Skeletal muscle satellite cell (primary cell): ENCODE measurements around the gene CPZ.

Experiments
- H3K27me3 ChIP-seq: 2 replicates; pipeline ENCODE4 v1.7.0; 2013; ENCODE audit warnings: low read length; ENCODE audit not compliant: control insufficient read depth, insufficient read depth
- H3K36me3 ChIP-seq: 2 replicates; pipeline ENCODE4 v1.7.0; 2013; ENCODE audit warnings: mild to moderate bottlenecking, control low read depth, low read length; ENCODE audit not compliant: insufficient read depth
- H3K4me1 ChIP-seq: 2 replicates; pipeline ENCODE4 v1.7.0; 2013; ENCODE audit warnings: low read length; ENCODE audit not compliant: control insufficient read depth, insufficient read depth
- H3K4me2 ChIP-seq: 2 replicates; pipeline ENCODE4 v1.7.0; 2013; ENCODE audit warnings: mild to moderate bottlenecking, low read length
- H3K4me3 ChIP-seq: 2 replicates; pipeline ENCODE4 v1.7.0; 2013; ENCODE audit warnings: low read length
- H3K9ac ChIP-seq: 2 replicates; pipeline ENCODE4 v1.7.0; 2013; ENCODE audit warnings: mild to moderate bottlenecking, low read depth, low read length, moderate library complexity
- H3K9me3 ChIP-seq: replicated peaks from 2 replicates; pipeline ENCODE4 v1.7.0; 2013; ENCODE audit warnings: mild to moderate bottlenecking, control low read depth, low read length

The CPZ gene

GRCh38 chr4:8639777-8640720 lies 47.5 kb downstream of the CPZ start:
- H3K4me3 ChIP-seq, result no peak overlapping the region
- H3K4me2 ChIP-seq, result no peak overlapping the region
- H3K9ac ChIP-seq, result no peak overlapping the region
- H3K36me3 ChIP-seq, result no peaks in the 10 kb centered on the region
- no peaks in the 10 kb centered on the region for H3K9me3 ChIP-seq
- peaks cover 13% of the 10 kb centered on the region for H3K27me3 ChIP-seq
- no peaks in the 10 kb centered on the region for H3K4me1 ChIP-seq

DNA sequence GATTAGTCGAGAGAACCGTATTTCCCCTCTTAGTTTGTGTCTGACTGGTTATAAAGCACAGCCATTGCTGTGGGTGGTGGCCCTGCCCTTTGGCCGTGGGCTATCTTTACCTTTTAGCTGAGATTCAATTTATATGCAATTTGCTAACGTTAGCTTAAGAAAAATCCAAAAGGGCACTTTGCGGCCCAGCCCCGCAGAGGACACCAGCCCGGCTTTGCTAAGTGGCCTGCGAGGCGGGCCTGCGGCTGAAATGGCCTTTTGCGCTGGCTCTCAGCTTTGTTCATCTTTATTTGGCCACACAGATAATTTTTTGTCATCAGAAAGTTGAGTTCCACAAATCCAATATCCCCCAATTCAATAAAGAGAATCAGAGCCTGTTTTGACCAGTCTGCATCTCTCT lies 48.3 kb downstream of the CPZ start:
- no peaks in the 10 kb centered on the region for H3K4me1 ChIP-seq
- peaks cover 13% of the 10 kb centered on the region for H3K27me3 ChIP-seq
- no peak overlapping the region for H3K9ac ChIP-seq
- no peaks in the 10 kb centered on the region for H3K9me3 ChIP-seq
- H3K4me3 ChIP-seq, result no peak overlapping the region
- no peaks in the 10 kb centered on the region for H3K36me3 ChIP-seq
- H3K4me2 ChIP-seq, result no peak overlapping the region

- Histone ChIP-seq H3K36me3 (no peaks in the 10 kb centered on the region), H3K27me3 (peaks cover 13% of the 10 kb centered on the region), H3K4me3 (no peak overlapping the region), H3K4me1 (no peaks in the 10 kb centered on the region), H3K9me3 (no peaks in the 10 kb centered on the region), H3K9ac (no peak overlapping the region), H3K4me2 (no peak overlapping the region)
These were observed 48.7 kb downstream of the CPZ start for GRCh38 chr4:8641256-8641655.

DNA sequence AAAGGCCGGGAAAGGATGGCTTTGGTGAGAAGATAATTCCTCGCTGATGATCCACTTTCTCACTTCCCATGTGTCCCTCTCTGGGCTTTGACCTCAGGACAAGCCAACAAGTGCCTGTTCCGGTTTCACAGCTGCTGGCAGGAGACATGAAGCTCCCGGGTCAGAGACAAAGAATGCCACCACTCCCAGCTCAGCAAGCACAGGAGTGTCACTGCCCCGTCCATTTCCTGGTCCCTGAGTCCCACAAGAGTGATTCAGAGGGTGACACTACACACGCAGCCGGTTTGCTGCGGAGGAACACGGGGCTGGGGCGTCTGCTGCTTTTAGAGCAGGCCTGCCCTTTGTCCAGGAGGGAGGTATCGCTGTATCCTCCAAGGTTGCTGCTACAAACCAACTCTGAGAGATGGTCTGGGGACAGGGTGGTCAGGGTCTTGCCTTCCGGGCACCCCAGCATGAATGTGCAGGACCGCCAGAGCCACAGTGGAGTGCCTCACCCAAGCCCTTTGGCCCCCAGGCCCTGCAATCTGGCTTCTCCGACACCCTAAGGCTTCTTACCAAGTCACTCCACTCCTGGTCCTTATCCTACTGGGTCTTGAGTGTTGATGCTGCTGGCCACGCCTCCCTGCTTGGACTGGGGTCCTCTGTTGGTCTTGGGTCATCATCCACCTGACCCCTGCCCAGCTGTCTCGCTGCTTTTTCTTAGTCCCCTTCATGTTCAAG lies 49.5 kb downstream of the CPZ start:
- no peak overlapping the region for H3K4me3 ChIP-seq
- no peaks in the 10 kb centered on the region for H3K4me1 ChIP-seq
- H3K9me3 ChIP-seq, result no peaks in the 10 kb centered on the region
- H3K4me2 ChIP-seq, result no peak overlapping the region
- H3K9ac ChIP-seq, result no peak overlapping the region
- peaks cover 13% of the 10 kb centered on the region for H3K27me3 ChIP-seq
- no peaks in the 10 kb centered on the region for H3K36me3 ChIP-seq

DNA sequence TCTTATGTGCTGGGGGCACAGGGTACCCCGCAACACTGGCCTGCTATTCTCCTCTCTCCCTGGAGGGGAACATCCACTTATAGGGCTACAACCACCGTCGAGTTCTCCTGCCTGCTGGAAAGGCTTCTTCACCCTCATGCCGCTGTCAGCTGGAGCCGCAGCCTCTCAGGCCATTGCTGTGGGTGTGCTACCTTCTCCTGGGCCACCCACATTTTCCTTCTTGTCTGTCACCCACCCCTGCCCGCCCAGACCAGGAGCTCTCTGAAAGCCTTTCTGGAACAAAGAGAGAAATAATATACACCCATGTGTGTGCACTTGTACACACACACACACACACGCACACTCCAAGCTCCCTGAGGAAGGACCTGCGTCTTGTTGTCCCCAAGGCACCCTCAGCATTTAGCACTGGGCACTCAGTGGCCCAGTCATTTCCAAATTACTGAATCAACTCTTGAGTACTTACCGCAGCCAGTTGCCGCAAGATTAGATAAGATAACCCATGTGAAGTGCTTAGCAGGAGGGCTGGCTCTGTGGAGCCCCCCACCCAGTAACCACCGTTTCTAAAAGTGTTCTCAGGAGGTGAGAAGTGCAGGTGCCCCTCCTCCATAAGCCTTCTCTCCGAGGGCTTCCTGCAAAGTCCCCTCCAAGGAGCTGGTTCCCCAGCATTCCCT lies 50.2 kb downstream of the CPZ start:
- Histone ChIP-seq H3K4me3 (no peak overlapping the region), H3K9me3 (no peaks in the 10 kb centered on the region), H3K9ac (no peak overlapping the region), H3K36me3 (no peaks in the 10 kb centered on the region), H3K4me1 (no peaks in the 10 kb centered on the region), H3K27me3 (peaks cover 11% of the 10 kb centered on the region), H3K4me2 (no peak overlapping the region)

- H3K9me3 ChIP-seq, result no peaks in the 10 kb centered on the region
- H3K4me2 ChIP-seq, result no peak overlapping the region
- H3K4me3 ChIP-seq, result no peak overlapping the region
- H3K36me3 ChIP-seq, result no peaks in the 10 kb centered on the region
- no peak overlapping the region for H3K9ac ChIP-seq
- no peaks in the 10 kb centered on the region for H3K4me1 ChIP-seq
- peaks cover 10% of the 10 kb centered on the region for H3K27me3 ChIP-seq
These were observed 50.9 kb downstream of the CPZ start for GRCh38 chr4:8643441-8643840.

GRCh38 chr4:8643986-8644385 lies 51.4 kb downstream of the CPZ start:
- no peak overlapping the region for H3K4me2 ChIP-seq
- H3K36me3 ChIP-seq, result no peaks in the 10 kb centered on the region
- no peaks in the 10 kb centered on the region for H3K9me3 ChIP-seq
- no peak overlapping the region for H3K9ac ChIP-seq
- peaks cover 12% of the 10 kb centered on the region for H3K27me3 ChIP-seq
- H3K4me1 ChIP-seq, result no peaks in the 10 kb centered on the region
- H3K4me3 ChIP-seq, result no peak overlapping the region

GRCh38 chr4:8644461-8644891 lies 51.9 kb downstream of the CPZ start:
- no peaks in the 10 kb centered on the region for H3K4me1 ChIP-seq

DNA sequence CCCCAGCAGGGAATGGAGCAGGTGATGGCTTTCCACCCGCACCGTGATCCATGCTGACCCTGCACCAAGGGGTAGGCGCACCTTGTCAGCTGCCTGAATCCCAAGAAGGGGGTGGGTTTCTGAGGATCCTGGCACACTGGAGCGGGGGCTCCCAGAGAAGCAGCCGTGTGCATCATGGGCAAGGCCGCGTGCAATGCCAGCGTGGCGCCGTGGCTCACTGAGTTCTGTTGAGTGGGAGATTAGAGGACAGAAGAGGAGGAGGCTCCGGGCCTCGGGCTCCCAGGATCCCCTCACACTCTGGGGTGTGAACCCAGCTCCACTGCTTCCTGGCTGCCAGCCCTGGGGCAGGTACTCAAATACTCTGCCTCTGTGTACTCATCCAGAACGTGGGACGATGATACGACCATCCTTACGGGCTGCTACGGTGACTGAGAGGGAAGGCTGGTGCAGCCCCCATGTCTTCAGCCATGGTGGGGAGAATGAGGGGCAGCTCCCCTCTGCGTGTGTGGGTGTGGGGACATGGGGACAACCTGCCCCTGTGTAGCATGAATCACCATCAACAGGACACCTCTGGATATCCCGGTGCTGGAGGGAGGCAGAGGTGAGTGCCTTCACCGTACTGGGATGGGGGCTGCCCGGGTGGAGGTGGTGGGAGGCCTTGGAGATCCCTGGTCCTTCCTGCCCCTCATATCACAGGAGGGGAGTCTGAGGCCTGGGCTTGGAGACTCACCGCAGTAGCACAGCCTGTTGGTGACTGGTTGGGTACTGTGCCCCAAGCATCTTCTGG lies 52.6 kb downstream of the CPZ start:
- Histone ChIP-seq H3K4me2 (no peak overlapping the region), H3K27me3 (peaks cover 11% of the 10 kb centered on the region), H3K4me3 (no peak overlapping the region), H3K9ac (no peak overlapping the region), H3K4me1 (no peaks in the 10 kb centered on the region), H3K36me3 (no peaks in the 10 kb centered on the region), H3K9me3 (no peaks in the 10 kb centered on the region)

More at GRCh38 chr4:8644461-8644891, 51.9 kb downstream of the CPZ start:
- Histone ChIP-seq H3K9me3 (no peaks in the 10 kb centered on the region), H3K4me2 (no peak overlapping the region), H3K36me3 (no peaks in the 10 kb centered on the region), H3K27me3 (peaks cover 11% of the 10 kb centered on the region), H3K9ac (no peak overlapping the region), H3K4me3 (no peak overlapping the region)

DNA sequence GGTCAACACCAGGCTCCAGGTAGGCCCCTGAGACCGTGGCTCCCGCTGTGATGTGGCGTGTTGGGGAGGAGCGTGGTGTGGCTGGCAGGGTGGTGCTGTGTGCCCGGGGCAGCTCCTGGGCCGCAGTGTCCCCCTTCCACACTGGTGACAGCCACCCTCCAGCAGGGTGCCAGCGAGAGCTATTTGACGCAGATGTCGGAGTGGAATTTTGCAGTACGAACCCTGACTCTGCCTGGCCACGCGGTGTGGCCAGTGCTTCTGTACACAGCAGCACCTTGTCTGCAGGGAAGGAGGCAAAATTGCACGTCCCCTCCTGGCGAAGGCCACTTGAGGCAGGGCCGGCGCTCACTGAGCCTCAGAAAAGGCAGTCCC lies 53.2 kb downstream of the CPZ start:
- Histone ChIP-seq H3K36me3 (no peaks in the 10 kb centered on the region), H3K27me3 (peaks cover 15% of the 10 kb centered on the region), H3K4me2 (no peak overlapping the region), H3K4me1 (no peaks in the 10 kb centered on the region), H3K9ac (no peak overlapping the region), H3K9me3 (no peaks in the 10 kb centered on the region), H3K4me3 (no peak overlapping the region)
